ENCODE results near the gene SNRK.
A peak's percentile ranks its signal among the peaks of the same experiment; 100 is the strongest.

Gene SNRK, protein sequence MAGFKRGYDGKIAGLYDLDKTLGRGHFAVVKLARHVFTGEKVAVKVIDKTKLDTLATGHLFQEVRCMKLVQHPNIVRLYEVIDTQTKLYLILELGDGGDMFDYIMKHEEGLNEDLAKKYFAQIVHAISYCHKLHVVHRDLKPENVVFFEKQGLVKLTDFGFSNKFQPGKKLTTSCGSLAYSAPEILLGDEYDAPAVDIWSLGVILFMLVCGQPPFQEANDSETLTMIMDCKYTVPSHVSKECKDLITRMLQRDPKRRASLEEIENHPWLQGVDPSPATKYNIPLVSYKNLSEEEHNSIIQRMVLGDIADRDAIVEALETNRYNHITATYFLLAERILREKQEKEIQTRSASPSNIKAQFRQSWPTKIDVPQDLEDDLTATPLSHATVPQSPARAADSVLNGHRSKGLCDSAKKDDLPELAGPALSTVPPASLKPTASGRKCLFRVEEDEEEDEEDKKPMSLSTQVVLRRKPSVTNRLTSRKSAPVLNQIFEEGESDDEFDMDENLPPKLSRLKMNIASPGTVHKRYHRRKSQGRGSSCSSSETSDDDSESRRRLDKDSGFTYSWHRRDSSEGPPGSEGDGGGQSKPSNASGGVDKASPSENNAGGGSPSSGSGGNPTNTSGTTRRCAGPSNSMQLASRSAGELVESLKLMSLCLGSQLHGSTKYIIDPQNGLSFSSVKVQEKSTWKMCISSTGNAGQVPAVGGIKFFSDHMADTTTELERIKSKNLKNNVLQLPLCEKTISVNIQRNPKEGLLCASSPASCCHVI

GRCh38 chr3:43286115-43286840 is at the start of gene SNRK:
Gene SNRK (plus strand): TSS chr3:43286540. CDS start chr3:43303204, 16,664 bp downstream.
- peak; percentile 93 to 94 for DNase-seq

DNA sequence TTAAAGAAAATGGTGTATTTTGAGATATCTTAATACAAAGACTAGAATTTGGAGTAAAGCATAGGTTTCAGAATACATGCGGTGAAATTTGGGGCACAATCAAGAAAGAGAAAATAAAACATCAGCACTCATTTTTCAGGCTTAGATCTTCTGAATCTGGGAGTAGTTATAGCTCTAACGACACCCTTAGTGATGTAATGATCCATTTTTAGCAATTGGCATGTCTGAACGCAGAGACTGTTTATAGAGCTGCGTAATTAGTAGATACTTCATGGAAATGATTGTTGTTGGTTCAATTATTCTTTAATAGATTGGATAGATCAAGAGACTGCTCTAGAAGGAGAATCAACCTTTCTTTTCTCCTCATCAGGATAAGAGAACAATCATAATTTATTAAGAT is 47.5 kb upstream of the SNRK start:
- DNase-seq: no peak

DNA sequence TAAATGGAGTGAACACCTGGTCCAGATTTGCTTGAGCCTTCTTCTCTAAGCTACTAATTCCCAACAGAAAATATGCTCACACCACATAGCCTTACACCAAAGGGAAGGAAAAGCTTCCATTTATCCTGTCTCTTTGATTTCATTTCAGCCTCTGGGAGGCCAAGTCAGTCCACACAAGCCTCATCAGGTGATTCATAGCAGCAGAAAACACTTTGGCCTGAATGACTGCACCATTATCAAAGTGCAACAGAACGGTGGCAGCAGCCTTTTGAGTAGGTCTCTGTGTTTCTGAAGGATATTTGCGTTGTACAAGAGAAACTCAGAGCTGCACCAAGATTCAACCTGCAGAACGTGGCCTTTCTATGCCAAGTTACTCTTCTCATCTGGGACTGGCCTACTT is 46.6 kb upstream of the SNRK start:
- DNase-seq: no peak

GRCh38 chr3:43243590-43244587 is 42.5 kb upstream of the SNRK start:
- DNase-seq: no peak

- no peak for DNase-seq
Measured at GRCh38 chr3:43244694-43245093, 41.6 kb upstream of the SNRK start.

- DNase-seq: no peak
Measured at GRCh38 chr3:43246976-43247375, 39.4 kb upstream of the SNRK start.

DNA sequence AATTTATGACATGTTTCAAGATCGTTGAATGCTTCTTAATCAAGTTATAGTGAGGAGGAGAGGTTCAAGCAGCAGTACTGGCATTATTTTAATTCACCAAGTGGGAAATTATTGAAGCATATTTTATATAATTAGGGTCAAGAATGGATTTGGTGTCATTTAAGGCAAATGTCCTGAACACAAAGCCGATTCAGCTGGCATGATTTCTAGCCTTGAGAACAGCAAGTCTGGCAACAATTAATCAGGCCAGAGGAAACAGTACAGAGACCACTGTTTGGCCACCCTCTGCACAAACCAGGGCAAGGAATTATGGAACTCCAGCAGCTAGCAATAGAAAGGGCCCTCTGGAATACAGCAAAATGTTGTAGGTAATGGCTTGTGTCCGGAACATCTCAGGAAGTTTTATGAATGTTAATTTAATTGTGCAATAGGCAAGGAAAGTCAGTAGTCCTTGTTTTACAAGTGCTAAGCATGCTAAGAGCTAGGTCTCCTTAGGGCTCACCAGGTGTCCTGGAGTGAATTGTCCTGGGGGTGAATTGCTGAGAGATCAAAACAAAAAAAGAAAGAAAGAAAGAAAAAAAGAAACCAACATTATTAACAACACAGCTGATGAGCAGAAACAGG is 38.7 kb upstream of the SNRK start:
- DNase-seq: no peak

DNA sequence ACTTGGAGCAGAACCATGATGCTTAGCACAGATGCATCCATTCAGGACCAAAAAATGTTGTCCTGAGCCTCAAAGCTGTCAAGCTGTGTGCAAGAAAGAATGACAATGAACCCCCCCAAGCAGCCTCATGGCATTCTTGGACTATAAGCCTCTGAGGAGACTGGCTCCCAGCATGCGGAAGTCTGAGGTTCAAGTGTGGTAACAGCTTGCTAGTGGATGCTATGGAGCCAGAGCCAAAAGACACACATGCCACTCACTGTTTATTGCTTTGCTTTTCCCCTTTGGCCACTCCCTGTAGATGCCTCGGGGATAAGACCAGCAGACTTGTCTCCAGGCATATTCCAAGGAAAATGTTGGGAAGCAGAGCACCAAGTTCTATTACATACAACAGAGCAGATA is 38.2 kb upstream of the SNRK start:
- DNase-seq: no peak

DNA sequence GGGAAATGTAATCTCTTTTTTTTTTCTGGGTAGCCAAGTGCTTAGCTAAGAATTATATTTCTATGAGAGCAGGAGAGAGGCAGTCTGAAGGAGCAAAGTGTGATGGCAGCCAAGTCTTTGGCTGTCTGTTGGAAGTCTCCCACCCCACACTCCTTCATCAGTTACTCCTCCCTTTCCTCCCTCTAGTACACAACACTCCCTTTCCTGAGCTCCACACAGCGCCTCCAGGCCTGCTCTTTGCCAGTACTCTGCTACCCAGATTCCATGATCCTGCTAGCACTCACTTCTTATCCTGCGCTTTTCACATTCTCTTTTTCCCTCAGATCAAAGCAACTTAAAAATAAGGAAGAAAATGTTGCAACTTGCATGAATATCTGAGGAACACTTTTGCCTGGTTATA is 37.4 kb upstream of the SNRK start:
- DNase-seq: no peak

DNA sequence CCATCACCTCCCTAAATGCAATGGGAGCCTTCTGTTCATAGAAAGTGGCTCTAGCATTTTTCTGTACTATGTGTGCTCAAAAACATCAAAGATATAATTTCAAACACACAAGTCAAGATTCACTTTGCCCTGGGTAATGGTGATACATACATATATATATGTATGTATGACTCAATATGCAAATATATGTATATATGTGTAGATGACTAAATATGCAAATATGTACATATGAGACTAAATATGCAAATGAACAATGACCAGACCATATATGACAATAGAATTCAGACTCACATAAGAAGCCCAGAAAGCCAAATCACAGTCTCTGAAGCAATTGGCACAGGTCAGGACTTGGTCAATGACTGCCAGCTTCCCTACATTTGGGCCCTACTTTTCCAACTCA is 36.9 kb upstream of the SNRK start:
- no peak for DNase-seq

- no peak for DNase-seq
Measured at GRCh38 chr3:43253294-43253693, 33.0 kb upstream of the SNRK start.

DNA sequence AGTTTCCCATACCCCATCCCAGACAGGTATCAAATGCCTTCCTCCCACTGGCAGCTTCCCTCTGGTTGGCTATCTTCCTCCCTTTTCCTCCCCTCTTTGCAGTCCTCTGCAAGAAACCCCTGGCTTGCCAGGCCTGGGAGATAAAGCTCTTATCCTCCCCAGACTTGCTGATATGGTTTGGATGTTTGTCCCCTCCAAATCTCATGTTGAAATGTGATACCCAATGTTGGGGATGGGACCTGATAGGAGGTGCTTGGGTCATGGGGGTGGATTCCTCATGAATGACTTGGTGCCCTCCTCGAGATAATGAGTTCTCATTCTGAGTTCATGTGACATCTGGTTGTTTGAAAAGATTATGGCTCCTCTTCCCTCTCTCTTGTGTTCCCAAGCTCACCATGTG is 32.2 kb upstream of the SNRK start:
- no peak for DNase-seq

GRCh38 chr3:43255662-43256061 is 30.7 kb upstream of the SNRK start:
- no peak for DNase-seq

- no peak for DNase-seq
Measured at GRCh38 chr3:43256714-43257461, 29.5 kb upstream of the SNRK start.

DNA sequence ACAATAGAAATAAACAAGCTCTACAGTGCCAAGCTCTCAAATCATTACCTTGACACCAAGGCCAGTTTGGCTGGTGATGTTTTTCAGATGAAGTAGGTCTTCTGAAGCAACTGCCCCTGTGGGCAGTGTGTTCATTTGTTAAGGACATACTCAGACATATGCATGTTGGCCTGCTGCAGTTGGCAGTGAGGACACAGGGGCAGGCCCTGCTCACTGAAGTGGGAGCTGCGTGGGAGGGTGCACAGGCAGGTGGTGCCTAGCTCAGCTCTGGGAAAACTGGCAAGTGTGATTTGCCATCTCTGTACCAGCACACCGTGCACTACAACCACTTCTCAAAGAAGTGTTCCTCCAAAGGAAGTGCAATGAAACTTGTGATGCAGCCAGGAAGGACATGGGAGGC is 28.5 kb upstream of the SNRK start:
- no peak for DNase-seq

DNA sequence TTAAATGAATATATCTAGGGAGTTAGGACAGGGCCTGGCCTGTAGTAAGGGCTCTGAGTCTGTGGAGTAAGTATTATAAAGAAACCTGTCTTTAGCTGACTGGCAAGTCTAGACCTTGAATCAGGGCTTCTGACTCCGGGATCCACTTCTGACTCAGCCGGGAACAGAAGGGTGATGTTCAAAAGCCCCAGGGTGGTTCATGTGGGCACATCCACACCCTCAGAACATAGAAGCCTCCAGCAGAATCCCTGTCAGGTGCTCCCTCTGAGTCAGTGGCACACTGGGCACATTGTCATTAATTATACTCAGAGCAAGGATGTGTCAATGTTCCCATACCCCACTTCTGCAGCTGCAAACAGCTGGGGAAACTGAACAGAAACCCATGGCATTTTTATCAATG is 26.7 kb upstream of the SNRK start:
- DNase-seq: no peak

DNA sequence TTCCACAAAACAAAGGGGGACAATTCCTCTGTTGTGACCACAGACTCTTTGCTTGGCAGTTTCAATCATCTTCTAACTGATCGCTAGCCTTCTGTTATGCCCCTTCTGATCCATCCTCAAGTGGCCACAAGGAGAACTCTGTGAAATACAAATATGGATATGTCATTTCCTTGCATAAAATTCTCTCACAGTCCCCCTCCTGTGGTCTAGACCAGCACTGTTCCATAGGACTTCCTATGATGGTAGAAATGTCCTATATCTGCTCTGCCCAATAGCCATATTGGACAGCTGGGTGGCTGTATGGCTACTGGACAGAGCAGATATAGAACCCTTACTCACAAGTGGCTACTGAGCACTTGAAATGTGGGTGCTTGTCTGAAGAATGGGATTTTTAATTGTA is 25.9 kb upstream of the SNRK start:
- no peak for DNase-seq

DNA sequence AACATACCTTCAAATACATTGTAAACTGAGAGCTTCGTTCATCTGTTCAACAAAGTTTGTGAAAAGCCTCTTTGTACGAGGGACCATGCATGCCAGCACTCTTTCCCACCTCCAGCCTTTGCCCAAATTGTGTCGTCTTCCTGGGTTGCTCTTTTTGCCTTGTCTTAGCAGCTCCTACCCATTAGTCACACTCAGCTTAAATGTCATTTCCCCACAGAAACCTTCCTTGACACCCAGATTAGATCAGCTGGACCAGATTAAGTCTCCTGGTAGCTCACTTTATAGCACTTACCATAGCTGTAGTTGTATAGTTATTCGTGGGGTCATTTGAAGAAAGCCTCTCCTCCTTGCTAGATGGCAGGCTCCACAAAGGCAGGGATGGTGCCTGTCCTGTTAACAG is 24.1 kb upstream of the SNRK start:
- no peak for DNase-seq

DNA sequence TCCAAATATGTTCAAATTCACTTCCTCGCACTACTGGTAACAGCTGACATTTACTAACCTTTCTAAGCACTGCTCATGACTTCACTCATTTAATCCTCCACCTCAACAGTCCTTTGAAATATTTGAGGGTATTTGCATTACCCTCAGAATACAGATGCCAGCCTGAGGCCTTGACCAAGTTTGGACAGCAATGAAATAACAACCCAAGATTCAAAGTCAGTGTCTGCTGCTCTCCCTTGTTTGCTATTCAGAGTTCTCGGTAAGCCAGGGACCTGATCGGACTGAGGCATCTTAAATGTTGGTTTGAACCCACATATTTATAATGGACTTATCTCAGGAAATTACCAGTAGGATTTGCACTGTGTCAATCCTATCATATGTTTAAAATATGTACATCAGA is 19.9 kb upstream of the SNRK start:
- DNase-seq: no peak

DNA sequence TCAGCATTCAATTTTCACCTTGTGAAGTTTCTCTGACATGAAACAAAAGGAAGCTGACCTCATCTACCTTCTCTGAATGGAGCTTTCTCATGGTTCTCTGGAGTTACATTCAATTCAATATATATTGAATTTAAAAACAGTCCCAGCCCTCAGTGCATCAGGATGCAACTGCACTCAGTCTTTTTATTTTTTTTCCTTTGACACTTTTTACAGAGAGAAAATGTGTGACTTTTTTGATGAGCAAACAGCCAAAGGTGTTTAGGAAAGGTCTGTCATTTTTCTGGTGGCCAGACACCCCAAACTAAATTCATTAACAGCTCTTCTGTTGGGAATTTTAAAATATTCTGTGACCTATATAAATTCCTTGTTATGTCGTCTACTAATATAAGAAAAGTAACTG is 19.3 kb upstream of the SNRK start:
- no peak for DNase-seq

GRCh38 chr3:43268636-43269035 is 17.7 kb upstream of the SNRK start:
- no peak for DNase-seq
